Tibial artery (tissue), 4 donors: ENCODE measurements around the gene CHRNA1.

ENCODE experiments used
- DNase-seq, 2 donors: peaks; one replicate each; pipeline ENCODE4 v3.0.0-alpha.2; 2019
- H3K27ac ChIP-seq, 2 donors: fragments of 200-600 bp; sonication (generic) in 1 of 2; 1 replicate in 1 of 2; 2 replicates in 1 of 2; pipeline ENCODE4 v1.5.1; 2018 to 2019; ENCODE audit warnings: mild to moderate bottlenecking in 1 of 2
- H3K27me3 ChIP-seq, 2 donors: fragments of 200-600 bp; sonication (generic) in 1 of 2; one replicate each; pipeline versions ENCODE4 v1.5.1 to v1.6.0; 2016 to 2019
- H3K36me3 ChIP-seq, 3 donors: fragments of 200-600 bp; sonication (generic) in 2 of 3; one replicate each; pipeline ENCODE4 v1.5.1; 2016 to 2019; ENCODE audit warnings: mild to moderate bottlenecking in 2 of 3
- H3K4me1 ChIP-seq, 4 donors: fragments of 200-600 bp; sonication (generic) in 2 of 4; 1 replicate in 3 of 4; 2 replicates in 1 of 4; pipeline ENCODE4 v1.5.1; 2016 to 2019
- H3K4me3 ChIP-seq, 2 donors: fragments of 200-600 bp; sonication (generic) in 1 of 2; 1 replicate in 1 of 2; 2 replicates in 1 of 2; pipeline ENCODE4 v1.5.1; 2018 to 2019; ENCODE audit warnings: mild to moderate bottlenecking in 2 of 2
- H3K9me3 ChIP-seq, 3 donors: fragments of 200-600 bp; sonication (generic) in 1 of 3; one replicate each; pipeline ENCODE4 v1.5.1; 2016 to 2019
- intact Hi-C: fragments of 100-400 bp; cut with DNase I; formaldehyde crosslinking; loops from one replicate; pipeline ENCODE4 v1.15.0; 2023; ENCODE audit warnings: low total_unique reads
- TF ChIP-seq, protein P1 (sequence below), 2 experiments: fragments of 200-600 bp in 1 of 2; fragments of 450-650 bp in 1 of 2; IDR thresholded peaks; one replicate each; pipeline ENCODE4 v1.5.1; 2017 to 2019; ENCODE audit warnings: antibody characterized with exemption in 2 of 2, mild to moderate bottlenecking in 1 of 2, moderate library complexity in 1 of 2

Gene CHRNA1

DNA sequence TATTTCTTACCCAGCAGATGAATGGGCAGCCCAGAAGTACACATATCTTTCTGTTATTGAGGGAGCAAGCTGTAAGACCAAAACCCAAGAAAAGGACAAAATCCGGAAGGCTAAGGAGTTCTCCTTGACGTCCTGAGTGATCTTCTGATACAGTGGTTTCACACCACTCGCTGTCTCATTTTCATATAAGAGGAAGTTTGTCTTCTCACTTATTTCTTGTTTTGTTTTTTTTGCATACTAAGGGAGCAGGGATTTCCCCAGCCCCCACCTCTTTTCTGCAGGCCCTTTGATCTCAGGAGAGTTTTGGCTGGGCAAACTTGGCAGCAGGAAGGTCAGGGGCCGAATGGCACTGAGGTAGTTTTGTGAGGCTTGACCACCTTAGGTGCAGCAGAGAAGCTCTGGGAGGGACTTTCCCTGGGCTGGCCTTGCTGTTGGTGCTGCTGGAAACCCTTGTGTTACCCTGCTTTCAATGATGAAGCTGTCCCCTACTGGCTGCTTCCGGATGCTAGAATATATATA, 13.3 kb downstream of the CHRNA1 start:
- no peaks in the 10 kb centered on the region for H3K9me3 ChIP-seq
- H3K4me1 ChIP-seq, result no peaks in the 10 kb centered on the region
- intact Hi-C loops, result no loop called here
- H3K27me3 ChIP-seq, result no peaks in the 10 kb centered on the region
- H3K36me3 ChIP-seq, result no peaks in the 10 kb centered on the region
- no peak overlapping the region for H3K27ac ChIP-seq
- no peak for DNase-seq
- H3K4me3 ChIP-seq, result no peak overlapping the region
- TF ChIP-seq, protein P1, sequence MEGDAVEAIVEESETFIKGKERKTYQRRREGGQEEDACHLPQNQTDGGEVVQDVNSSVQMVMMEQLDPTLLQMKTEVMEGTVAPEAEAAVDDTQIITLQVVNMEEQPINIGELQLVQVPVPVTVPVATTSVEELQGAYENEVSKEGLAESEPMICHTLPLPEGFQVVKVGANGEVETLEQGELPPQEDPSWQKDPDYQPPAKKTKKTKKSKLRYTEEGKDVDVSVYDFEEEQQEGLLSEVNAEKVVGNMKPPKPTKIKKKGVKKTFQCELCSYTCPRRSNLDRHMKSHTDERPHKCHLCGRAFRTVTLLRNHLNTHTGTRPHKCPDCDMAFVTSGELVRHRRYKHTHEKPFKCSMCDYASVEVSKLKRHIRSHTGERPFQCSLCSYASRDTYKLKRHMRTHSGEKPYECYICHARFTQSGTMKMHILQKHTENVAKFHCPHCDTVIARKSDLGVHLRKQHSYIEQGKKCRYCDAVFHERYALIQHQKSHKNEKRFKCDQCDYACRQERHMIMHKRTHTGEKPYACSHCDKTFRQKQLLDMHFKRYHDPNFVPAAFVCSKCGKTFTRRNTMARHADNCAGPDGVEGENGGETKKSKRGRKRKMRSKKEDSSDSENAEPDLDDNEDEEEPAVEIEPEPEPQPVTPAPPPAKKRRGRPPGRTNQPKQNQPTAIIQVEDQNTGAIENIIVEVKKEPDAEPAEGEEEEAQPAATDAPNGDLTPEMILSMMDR (IDR thresholded peaks at IDR 0.05), result no peak

DNA sequence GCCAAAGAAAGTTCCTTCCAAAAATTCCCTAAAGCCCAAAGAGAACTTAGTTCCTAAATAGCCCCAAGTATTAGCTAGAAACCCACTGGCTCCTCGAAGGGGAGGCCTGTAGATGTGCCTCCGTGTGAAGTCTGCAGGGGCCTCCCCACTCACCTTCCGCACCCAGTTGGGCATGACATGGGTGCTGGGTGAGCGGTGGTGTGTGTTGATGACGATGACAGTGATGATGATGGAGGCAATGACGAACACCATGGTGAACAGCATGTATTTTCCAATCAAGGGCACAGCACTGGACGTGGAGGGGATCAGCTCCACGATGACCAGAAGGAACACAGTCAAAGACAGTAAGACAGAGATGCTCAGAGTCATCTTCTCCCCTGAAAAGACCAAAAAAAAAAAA, 14.5 kb downstream of the CHRNA1 start:
- no peaks in the 10 kb centered on the region for H3K9me3 ChIP-seq
- no peaks in the 10 kb centered on the region for H3K4me1 ChIP-seq
- H3K36me3 ChIP-seq, result no peaks in the 10 kb centered on the region
- H3K4me3 ChIP-seq, result no peak overlapping the region
- TF ChIP-seq, protein P1 (IDR thresholded peaks at IDR 0.05), result no peak
- no peak overlapping the region for H3K27ac ChIP-seq
- intact Hi-C loops, result no loop called here
- H3K27me3 ChIP-seq, result no peaks in the 10 kb centered on the region
- DNase-seq, result no peak

- peak in 1 of 2 donors; percentile 49 for DNase-seq
Measured at GRCh38 chr2:174748948-174749347, 15.3 kb downstream of the CHRNA1 start.

DNA sequence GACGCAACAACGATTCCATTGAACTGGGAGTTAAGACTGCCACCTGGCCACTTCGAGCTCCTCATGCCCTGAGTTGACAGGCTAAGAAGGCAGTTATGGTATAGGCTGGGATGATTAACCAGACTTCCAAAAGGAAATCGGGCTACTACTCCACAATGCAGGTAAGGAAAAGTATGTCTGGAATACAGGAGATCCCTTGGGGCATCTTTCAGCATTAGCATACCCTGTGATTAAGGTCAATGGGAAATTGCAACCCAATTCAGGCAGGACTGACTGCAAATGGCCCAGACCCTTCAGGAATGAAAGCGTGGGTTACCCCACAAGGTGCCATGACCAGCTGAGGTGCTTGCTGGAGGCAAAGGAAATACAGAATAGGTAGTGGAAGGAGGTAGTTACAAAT, 19.1 kb downstream of the CHRNA1 start:
- H3K4me3 ChIP-seq, result no peak overlapping the region
- H3K4me1 ChIP-seq, result no peaks in the 10 kb centered on the region
- TF ChIP-seq, protein P1 (IDR thresholded peaks at IDR 0.05), result no peak
- intact Hi-C loops, result no loop called here
- H3K27me3 ChIP-seq, result no peaks in the 10 kb centered on the region
- no peak for DNase-seq
- no peak overlapping the region for H3K27ac ChIP-seq
- no peaks in the 10 kb centered on the region for H3K9me3 ChIP-seq
- H3K36me3 ChIP-seq, result no peaks in the 10 kb centered on the region

More at GRCh38 chr2:174748948-174749347, 15.3 kb downstream of the CHRNA1 start:
- TF ChIP-seq, protein P1 (IDR thresholded peaks at IDR 0.05), result peak; percentile 57 to 70
- no peaks in the 10 kb centered on the region for H3K4me1 ChIP-seq
- H3K4me3 ChIP-seq, result no peak overlapping the region
- no peaks in the 10 kb centered on the region for H3K36me3 ChIP-seq
- H3K27ac ChIP-seq, result no peak overlapping the region
- no peaks in the 10 kb centered on the region for H3K27me3 ChIP-seq
- H3K9me3 ChIP-seq, result no peaks in the 10 kb centered on the region
- intact Hi-C loops, result no loop called here

GRCh38 chr2:174744111-174744510, 20.2 kb downstream of the CHRNA1 start:
- no peak overlapping the region for H3K4me3 ChIP-seq

More at GRCh38 chr2:174744111-174744510, 20.2 kb downstream of the CHRNA1 start:
- intact Hi-C loops, result loop anchor here (5.0 kb wide), 1 partner anchor 42 kb away; no protein-coding TSS in a partner anchor
- Histone ChIP-seq H3K9me3 (no peaks in the 10 kb centered on the region), H3K36me3 (no peaks in the 10 kb centered on the region), H3K4me1 (no peaks in the 10 kb centered on the region), H3K27me3 (no peaks in the 10 kb centered on the region), H3K27ac (no peak overlapping the region)
- DNase-seq, result no peak
- TF ChIP-seq, protein P1 (IDR thresholded peaks at IDR 0.05), result no peak
